Right lobe of liver (tissue), 6 donors: ENCODE data around the gene GALNT13. TPM values are rescaled to one million over a fixed set of nuclear protein-coding genes. Genes with fewer than 3 reads are reported as not detected.

Experiments
- ATAC-seq, 4 donors: fragments of 200-7000 bp; cut with Tn5 transposase; one replicate each; pipeline ENCODE4 v1.9.1; 2020; ENCODE audit warnings: mild to moderate bottlenecking in 4 of 4, moderate library complexity in 4 of 4
- DNase-seq, 3 donors: peaks; one replicate each; pipeline ENCODE4 v3.0.0-alpha.2; 2020
- H3K27ac ChIP-seq, 3 donors: fragments of 200-600 bp; one replicate each; pipeline ENCODE4 v1.8.0; 2022
- H3K27me3 ChIP-seq, 2 donors: fragments of 200-600 bp; one replicate each; pipeline ENCODE4 v1.8.0; 2022
- H3K36me3 ChIP-seq, 4 donors: fragments of 200-600 bp; sonication (generic) in 1 of 4; one replicate each; pipeline versions ENCODE4 v1.5.1 to v1.8.0; 2017 to 2022; ENCODE audit warnings: control low read depth in 1 of 4
- H3K4me1 ChIP-seq, 4 donors: fragments of 200-600 bp; sonication (generic) in 1 of 4; one replicate each; pipeline versions ENCODE4 v1.5.1 to v1.8.0; 2017 to 2022; ENCODE audit warnings: control low read depth in 1 of 4
- H3K4me3 ChIP-seq, 3 donors: fragments of 200-600 bp; one replicate each; pipeline ENCODE4 v1.8.0; 2022
- H3K9me3 ChIP-seq, 4 donors: fragments of 200-600 bp; sonication (generic) in 1 of 4; one replicate each; pipeline versions ENCODE4 v1.5.1 to v1.8.0; 2017 to 2022; ENCODE audit warnings: control low read depth in 1 of 4
- POLR2A ChIP-seq: fragments of 450-650 bp; IDR thresholded peaks from one replicate; pipeline ENCODE4 v1.6.1; 2017; ENCODE audit warnings: antibody characterized with exemption, mild to moderate bottlenecking
- WGBS: methylation state at CpG from one replicate; pipeline ENCODE4 v1.1.6; 2018; ENCODE audit warnings: low coverage, low lambda C conversion rate; ENCODE audit not compliant: insufficient coverage; ENCODE audit errors: missing lambda C conversion rate; 5-methylcytosine and 5-hydroxymethylcytosine counted together
- intact Hi-C, 2 donors: fragments of 100-400 bp; cut with DNase I; formaldehyde crosslinking; loops; one replicate each; pipeline versions ENCODE4 v1.11.2 to v1.14.1; 2022
- total RNA-seq, 6 experiments: library from RNA; depleted of rRNA in 2 of 6; stranded (reverse); fragments of >200 nt in 2 of 6; fragmentation: NEBNext Ultra II Directional in 3 of 6; extraction: Animal tissue kit (Norgen Biotek cat#: 25700) in 3 of 6; gene quantifications; one replicate each; pipeline versions ENCODE4 v1.1.0 to v1.2.4, GENCODE V29; 2016 to 2023
- TF ChIP-seq, protein P1 (sequence below), 4 donors: fragments of 200-600 bp in 3 of 4; fragments of 450-650 bp in 1 of 4; IDR thresholded peaks; one replicate each; pipeline versions ENCODE4 v1.5.1 to v1.8.0; 2016 to 2022; ENCODE audit warnings: antibody characterized with exemption in 4 of 4, mild to moderate bottlenecking in 2 of 4
- donor health status: DM: no; HTN: yes; CAD: no.
- donor health status: DM: no; HTN: no; CAD: no.
- donor health status: DM: no; HTN: no; CAD: no.
- donor health status: DM: no; HTN: yes; CAD: no.
- donor health status: DM: no; HTN: yes; CAD: no.

Gene GALNT13
- total RNA-seq, 6 experiments from 2014 or later: not detected

DNA sequence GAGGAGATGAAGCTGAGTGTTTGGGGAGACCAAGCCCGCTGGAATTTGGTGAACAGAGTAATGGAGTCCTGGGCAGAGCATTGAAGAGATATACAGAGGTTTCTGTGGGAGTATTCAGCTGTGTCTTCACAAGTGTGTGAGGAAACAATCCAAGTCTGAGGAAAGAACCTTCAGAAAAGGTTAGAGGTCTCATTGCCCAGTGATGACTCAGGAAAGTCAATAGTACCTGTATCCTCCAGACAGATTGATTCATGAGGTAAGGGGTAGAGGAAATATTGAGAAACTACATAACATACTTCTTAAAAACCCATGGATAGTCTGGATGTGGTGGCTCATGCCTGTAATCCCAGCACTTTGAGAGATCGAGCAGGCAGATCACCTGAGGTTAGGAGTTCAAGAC, 392.3 kb downstream of the GALNT13 start:
- ATAC-seq (no peak), DNase-seq (no peak)
- no peak overlapping the region for H3K27ac ChIP-seq
- 38% methylated on average over 2 of the region's 2 CpGs for WGBS
- no peaks in the 10 kb centered on the region for H3K36me3 ChIP-seq
- TF ChIP-seq POLR2A: no peak
- TF ChIP-seq, protein P1, sequence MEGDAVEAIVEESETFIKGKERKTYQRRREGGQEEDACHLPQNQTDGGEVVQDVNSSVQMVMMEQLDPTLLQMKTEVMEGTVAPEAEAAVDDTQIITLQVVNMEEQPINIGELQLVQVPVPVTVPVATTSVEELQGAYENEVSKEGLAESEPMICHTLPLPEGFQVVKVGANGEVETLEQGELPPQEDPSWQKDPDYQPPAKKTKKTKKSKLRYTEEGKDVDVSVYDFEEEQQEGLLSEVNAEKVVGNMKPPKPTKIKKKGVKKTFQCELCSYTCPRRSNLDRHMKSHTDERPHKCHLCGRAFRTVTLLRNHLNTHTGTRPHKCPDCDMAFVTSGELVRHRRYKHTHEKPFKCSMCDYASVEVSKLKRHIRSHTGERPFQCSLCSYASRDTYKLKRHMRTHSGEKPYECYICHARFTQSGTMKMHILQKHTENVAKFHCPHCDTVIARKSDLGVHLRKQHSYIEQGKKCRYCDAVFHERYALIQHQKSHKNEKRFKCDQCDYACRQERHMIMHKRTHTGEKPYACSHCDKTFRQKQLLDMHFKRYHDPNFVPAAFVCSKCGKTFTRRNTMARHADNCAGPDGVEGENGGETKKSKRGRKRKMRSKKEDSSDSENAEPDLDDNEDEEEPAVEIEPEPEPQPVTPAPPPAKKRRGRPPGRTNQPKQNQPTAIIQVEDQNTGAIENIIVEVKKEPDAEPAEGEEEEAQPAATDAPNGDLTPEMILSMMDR (IDR thresholded peaks at IDR 0.05): no peak
- H3K4me3 ChIP-seq: no peak overlapping the region
- H3K27me3 ChIP-seq: no peaks in the 10 kb centered on the region
- intact Hi-C loops: no loop called here
- no peaks in the 10 kb centered on the region for H3K9me3 ChIP-seq
- H3K4me1 ChIP-seq: no peaks in the 10 kb centered on the region

DNA sequence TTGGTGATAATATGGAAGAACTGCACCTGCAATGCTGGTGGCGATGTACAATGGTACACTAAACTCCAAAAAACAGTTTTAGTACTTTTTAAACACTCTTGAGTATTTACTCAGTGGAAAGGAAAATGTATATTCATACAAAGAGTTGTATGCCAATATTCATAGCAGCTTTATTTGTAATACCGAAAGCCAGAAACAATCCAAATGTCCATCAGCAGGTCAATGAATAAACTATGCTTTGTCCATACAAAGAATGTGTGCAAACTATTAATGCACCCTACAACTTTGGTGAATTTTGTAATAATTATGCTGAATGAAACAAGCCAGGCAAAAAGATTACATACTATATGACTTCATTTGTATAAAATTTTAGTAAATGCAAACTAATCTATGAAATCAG, 396.3 kb downstream of the GALNT13 start:
- no peak overlapping the region for H3K4me3 ChIP-seq

DNA sequence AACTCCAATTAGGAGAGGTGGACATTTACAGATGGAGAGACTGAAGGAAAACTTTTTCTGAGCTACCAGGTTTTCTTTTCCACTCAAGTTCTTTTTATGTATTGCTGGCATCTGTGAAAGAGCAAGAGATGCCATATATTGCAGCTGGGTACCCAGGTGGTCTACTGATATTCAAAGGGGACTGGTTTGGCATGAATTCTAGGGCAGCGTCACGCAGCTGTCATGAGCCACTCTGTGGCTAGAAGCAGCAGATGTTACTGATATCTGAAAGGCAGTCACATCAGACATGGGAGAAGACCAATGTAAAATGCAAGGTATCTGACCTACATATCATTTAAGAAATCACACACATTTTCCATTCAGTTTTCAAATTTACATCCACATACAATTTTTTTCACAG, 408.8 kb downstream of the GALNT13 start:
- Histone ChIP-seq H3K9me3 (no peaks in the 10 kb centered on the region), H3K27ac (no peak overlapping the region), H3K4me3 (no peak overlapping the region), H3K27me3 (no peaks in the 10 kb centered on the region), H3K4me1 (no peaks in the 10 kb centered on the region), H3K36me3 (no peaks in the 10 kb centered on the region)
- intact Hi-C loops: no loop called here
- DNase-seq (no peak), ATAC-seq (no peak)
- 54% methylated on average over 2 of the region's 2 CpGs for WGBS
- TF ChIP-seq POLR2A: no peak
- TF ChIP-seq, protein P1 (IDR thresholded peaks at IDR 0.05): no peak

More for the DNA sequence above, 396.3 kb downstream of the GALNT13 start:
- H3K27ac ChIP-seq: no peak overlapping the region
- DNase-seq (no peak), ATAC-seq (no peak)
- H3K9me3 ChIP-seq: no peaks in the 10 kb centered on the region
- no peaks in the 10 kb centered on the region for H3K36me3 ChIP-seq
- intact Hi-C loops: no loop called here
- H3K27me3 ChIP-seq: no peaks in the 10 kb centered on the region
- TF ChIP-seq POLR2A: no peak
- WGBS: 59% methylated on average over 2 of the region's 2 CpGs
- H3K4me1 ChIP-seq: no peaks in the 10 kb centered on the region

DNA sequence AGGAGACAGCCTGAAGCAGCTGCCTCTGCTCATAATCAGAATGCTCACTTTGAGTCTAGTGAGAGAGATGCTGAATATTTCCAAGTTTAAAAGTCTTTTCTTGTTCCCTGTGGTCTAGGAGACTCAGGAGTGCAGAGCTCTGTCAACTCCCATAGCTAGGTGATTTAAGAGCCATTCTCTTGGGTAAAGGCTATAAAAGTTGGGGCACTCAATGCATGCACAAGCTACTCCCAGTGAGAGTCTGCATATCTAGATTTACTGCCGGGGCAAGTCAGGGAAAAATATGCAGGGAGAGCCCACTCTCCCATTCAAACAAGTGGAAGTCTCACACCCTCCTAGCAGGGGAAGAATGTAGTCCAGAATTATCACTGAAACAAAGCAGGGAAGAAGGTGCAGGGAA, 418.1 kb downstream of the GALNT13 start:
- 50% methylated on average over 1 of the region's 1 CpG for WGBS
- H3K9me3 ChIP-seq: no peaks in the 10 kb centered on the region
- no peak overlapping the region for H3K4me3 ChIP-seq
- no peaks in the 10 kb centered on the region for H3K36me3 ChIP-seq
- no peaks in the 10 kb centered on the region for H3K4me1 ChIP-seq
- DNase-seq (no peak), ATAC-seq (no peak)
- no peak for TF ChIP-seq POLR2A
- TF ChIP-seq, protein P1 (IDR thresholded peaks at IDR 0.05): no peak
- no peak overlapping the region for H3K27ac ChIP-seq
- H3K27me3 ChIP-seq: no peaks in the 10 kb centered on the region
- intact Hi-C loops: no loop called here

DNA sequence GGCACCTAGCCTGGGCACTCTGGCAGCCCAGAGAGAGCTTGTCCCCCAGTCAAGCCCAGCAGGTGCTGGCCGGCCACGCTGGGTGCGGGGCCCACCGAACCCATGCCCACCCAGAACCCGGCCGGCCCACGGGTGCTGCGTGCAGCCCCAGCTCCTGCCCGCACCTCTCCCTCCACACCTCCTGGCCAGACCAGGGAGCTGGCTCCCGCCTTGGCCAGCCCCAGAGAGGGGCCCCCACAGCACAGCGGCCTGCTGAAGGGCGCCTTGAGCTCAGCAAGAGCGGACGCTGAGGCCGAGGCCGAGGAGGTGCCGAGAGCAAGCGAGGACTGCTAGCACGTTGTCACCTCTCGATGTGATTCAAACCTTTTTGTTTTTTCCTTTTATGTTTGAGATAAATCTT, 419.8 kb downstream of the GALNT13 start:
- Histone ChIP-seq H3K36me3 (no peaks in the 10 kb centered on the region), H3K4me3 (no peak overlapping the region), H3K4me1 (no peaks in the 10 kb centered on the region), H3K9me3 (no peaks in the 10 kb centered on the region), H3K27ac (no peak overlapping the region), H3K27me3 (no peaks in the 10 kb centered on the region)
- intact Hi-C loops: no loop called here
- TF ChIP-seq, protein P1 (IDR thresholded peaks at IDR 0.05): no peak
- TF ChIP-seq POLR2A: no peak
- ATAC-seq (peak in 1 of 4 donors; percentile 33), DNase-seq (no peak)
- WGBS: 83% methylated on average over 6 of the region's 20 CpGs
